H9 (cell line): ENCODE measurements around the gene TBC1D17. TPM values are rescaled to one million over a fixed set of nuclear protein-coding genes. Genes with fewer than 3 reads are reported as not detected.
A peak's percentile ranks its signal among the peaks of the same experiment; 100 is the strongest.

Source experiments
- DNase-seq: peaks from one replicate; pipeline ENCODE4 v3.0.0-alpha.2; 2017
- H2AFZ ChIP-seq: one replicate; pipeline ENCODE4 v1.6.1; 2013; ENCODE audit warnings: mild to moderate bottlenecking, low read length, control low read depth, moderate library complexity
- H2AK5ac ChIP-seq: 2 replicates; pipeline ENCODE4 v1.6.1; 2013; ENCODE audit warnings: low read length, control low read depth, mixed read lengths; ENCODE audit not compliant: insufficient read length
- H2BK120ac ChIP-seq: one replicate; pipeline ENCODE4 v1.6.1; 2013; ENCODE audit warnings: low read depth, mild to moderate bottlenecking, low read length, control low read depth, inconsistent platforms; ENCODE audit not compliant: poor library complexity, severe bottlenecking
- H2BK12ac ChIP-seq: 2 replicates; pipeline ENCODE4 v1.6.1; 2013; ENCODE audit warnings: low read length, control low read depth, mixed read lengths, low read depth; ENCODE audit not compliant: insufficient read length
- H2BK15ac ChIP-seq: 2 replicates; pipeline ENCODE4 v1.6.1; 2013; ENCODE audit warnings: low read depth, low read length, control low read depth
- H2BK20ac ChIP-seq: one replicate; pipeline ENCODE4 v1.6.1; 2013; ENCODE audit warnings: low read depth, mild to moderate bottlenecking, low read length, control low read depth, inconsistent platforms; ENCODE audit not compliant: poor library complexity, severe bottlenecking
- H2BK5ac ChIP-seq: 2 replicates; pipeline ENCODE4 v1.6.1; 2013; ENCODE audit warnings: low read length, control low read depth, mixed read lengths; ENCODE audit not compliant: insufficient read length
- H3K14ac ChIP-seq: 2 replicates; pipeline ENCODE4 v1.6.1; 2013; ENCODE audit warnings: low read length, control low read depth; ENCODE audit not compliant: insufficient read depth
- H3K18ac ChIP-seq: 2 replicates; pipeline ENCODE4 v1.6.1; 2013; ENCODE audit warnings: low read depth, mild to moderate bottlenecking, mixed read lengths, low read length, control low read depth; ENCODE audit not compliant: insufficient read length
- H3K23ac ChIP-seq: 2 replicates; pipeline ENCODE4 v1.6.1; 2013; ENCODE audit warnings: low read length, control low read depth, mixed read lengths, low read depth; ENCODE audit not compliant: insufficient read length
- H3K23me2 ChIP-seq: 2 replicates; pipeline ENCODE4 v1.6.1; 2013; ENCODE audit warnings: low read depth, mild to moderate bottlenecking, mixed read lengths, low read length, control low read depth; ENCODE audit not compliant: insufficient read length, poor library complexity, severe bottlenecking
- H3K27ac ChIP-seq: 2 replicates; pipeline ENCODE4 v1.5.1; 2013; ENCODE audit warnings: low read length, control low read depth, mixed read lengths, low read depth; ENCODE audit not compliant: insufficient read length
- H3K27me3 ChIP-seq: 2 replicates; pipeline ENCODE4 v1.6.1; 2013; ENCODE audit warnings: low read length, control low read depth, inconsistent platforms; ENCODE audit not compliant: insufficient read depth
- H3K4ac ChIP-seq: 2 replicates; pipeline ENCODE4 v1.6.1; 2013; ENCODE audit warnings: low read depth, mild to moderate bottlenecking, control low read depth, inconsistent platforms, low read length, moderate library complexity
- H3K4me1 ChIP-seq: 2 replicates; pipeline ENCODE4 v1.6.1; 2013; ENCODE audit warnings: low read length, control low read depth, inconsistent platforms; ENCODE audit not compliant: insufficient read depth
- H3K4me2 ChIP-seq: 2 replicates; pipeline ENCODE4 v1.6.1; 2013; ENCODE audit warnings: low read length, control low read depth, mixed read lengths; ENCODE audit not compliant: insufficient read length, insufficient read depth
- H3K56ac ChIP-seq: 2 replicates; pipeline ENCODE4 v1.6.1; 2013; ENCODE audit warnings: low read depth, mild to moderate bottlenecking, mixed read lengths, low read length, control low read depth; ENCODE audit not compliant: insufficient read length
- H3K79me1 ChIP-seq: 2 replicates; pipeline ENCODE4 v1.6.1; 2013; ENCODE audit warnings: low read depth, mild to moderate bottlenecking, moderate library complexity, low read length, control low read depth, inconsistent platforms; ENCODE audit not compliant: insufficient read depth, poor library complexity, severe bottlenecking
- H3K79me2 ChIP-seq: 2 replicates; pipeline ENCODE4 v1.6.1; 2013; ENCODE audit warnings: low read length, control low read depth, inconsistent platforms; ENCODE audit not compliant: insufficient read depth
- H3K9ac ChIP-seq: 2 replicates; pipeline ENCODE4 v1.6.1; 2013; ENCODE audit warnings: low read length, control low read depth, mixed read lengths; ENCODE audit not compliant: insufficient read length; ENCODE audit errors: extremely low read depth
- H3K9me3 ChIP-seq: one replicate; pipeline ENCODE4 v1.6.1; 2013; ENCODE audit warnings: low read depth, low read length, inconsistent platforms; ENCODE audit not compliant: control insufficient read depth
- H3T11ph ChIP-seq: one replicate; pipeline ENCODE4 v1.6.1; 2013; ENCODE audit warnings: mild to moderate bottlenecking, low read length, control low read depth, inconsistent platforms
- H4K20me1 ChIP-seq: one replicate; pipeline ENCODE4 v1.6.1; 2013; ENCODE audit not compliant: control insufficient read depth, insufficient read length, insufficient read depth
- H4K5ac ChIP-seq: 2 replicates; pipeline ENCODE4 v1.6.1; 2013; ENCODE audit warnings: low read depth, mild to moderate bottlenecking, mixed read lengths, low read length, control low read depth; ENCODE audit not compliant: insufficient read length
- H4K8ac ChIP-seq: replicated peaks from 2 replicates; pipeline ENCODE4 v1.6.1; 2013; ENCODE audit warnings: low read length, control low read depth, mixed read lengths, low read depth; ENCODE audit not compliant: insufficient read length
- H4K91ac ChIP-seq: 2 replicates; pipeline ENCODE4 v1.6.1; 2013; ENCODE audit warnings: low read depth, mild to moderate bottlenecking, moderate library complexity, mixed read lengths, low read length, control low read depth; ENCODE audit not compliant: insufficient read length
- H3K27ac Mint-ChIP-seq, 3 experiments: 2 replicates in 2 of 3; 3 replicates in 1 of 3; pipeline ENCODE4 v1.8.0; 2020 to 2021; ENCODE audit warnings: mixed read lengths in 3 of 3, mild to moderate bottlenecking in 1 of 3, moderate library complexity in 1 of 3
- H3K27me3 Mint-ChIP-seq: 2 replicates; pipeline ENCODE4 v1.8.0; 2021; ENCODE audit warnings: low read depth, mild to moderate bottlenecking, moderate library complexity, mixed read lengths
- H3K36me3 Mint-ChIP-seq, 3 experiments: 2 replicates in 2 of 3; 3 replicates in 1 of 3; pipeline ENCODE4 v1.8.0; 2020 to 2021; ENCODE audit warnings: low read depth in 3 of 3, mixed read lengths in 3 of 3; ENCODE audit not compliant: insufficient read depth in 1 of 3
- H3K4me1 Mint-ChIP-seq, 2 experiments: 2 replicates each; pipeline ENCODE4 v1.8.0; 2020; ENCODE audit warnings: mixed read lengths in 2 of 2
- H3K4me3 Mint-ChIP-seq, 2 experiments: 2 replicates in 1 of 2; 3 replicates in 1 of 2; pipeline ENCODE4 v1.8.0; 2020 to 2021; ENCODE audit warnings: mild to moderate bottlenecking in 2 of 2, mixed read lengths in 2 of 2, moderate library complexity in 1 of 2
- H3K9me3 Mint-ChIP-seq, 2 experiments: 2 replicates in 1 of 2; 3 replicates in 1 of 2; pipeline ENCODE4 v1.8.0; 2020; ENCODE audit warnings: mild to moderate bottlenecking in 2 of 2, mixed read lengths in 2 of 2, moderate library complexity in 1 of 2
- CTCF ChIP-seq: fragments of 200-600 bp; sonication (generic); conservative IDR thresholded peaks from 3 replicates; pipeline ENCODE4 v1.8.0; 2021; ENCODE audit warnings: antibody characterized with exemption, mild to moderate bottlenecking
- WGBS: extraction: QIAGEN DNeasy Blood & Tissue Kit; methylation state at CpG from one replicate; pipeline ENCODE4 v1.1.7; 2013; ENCODE audit warnings: missing lambda C conversion rate, low lambda C conversion rate, mixed read lengths; ENCODE audit not compliant: insufficient read length; ENCODE audit errors: extremely low coverage; 5-methylcytosine and 5-hydroxymethylcytosine counted together
- total RNA-seq: library from RNA; stranded (reverse); gene quantifications from 2 replicates; pipeline ENCODE4 v1.2.1, GENCODE V29; 2021

Gene TBC1D17
- total RNA-seq, 1 experiment from 2014 or later, result 33.6 TPM

DNA sequence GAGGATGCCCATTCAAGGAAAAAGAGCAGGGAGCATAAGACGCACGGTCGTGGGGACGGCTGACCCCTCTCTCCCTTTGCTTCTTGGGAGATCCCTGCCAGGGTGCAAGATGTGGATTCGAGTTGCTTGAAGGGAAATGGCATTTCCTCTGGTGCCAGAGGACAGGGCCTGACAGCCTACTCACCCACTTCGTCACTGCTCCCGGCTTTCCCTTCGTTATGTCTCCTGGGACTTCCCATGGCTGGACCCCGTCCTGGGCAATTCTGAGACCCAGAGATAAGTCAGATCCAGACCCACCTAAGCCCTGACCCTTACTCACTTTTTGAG, 1.2 kb downstream of the TBC1D17 start:
- Histone ChIP-seq H2BK5ac (no peak overlapping the region), H3K27ac (no peak overlapping the region)
- DNase-seq, result no peak

More for the DNA sequence above, 1.2 kb downstream of the TBC1D17 start:
- no peaks in the 10 kb centered on the region for H4K20me1 ChIP-seq
- no peak for TF ChIP-seq CTCF
- H2BK12ac ChIP-seq, result no peak overlapping the region
- H2BK120ac ChIP-seq, result no peak overlapping the region
- Mint-ChIP-seq H3K36me3 (peaks cover 42 to 50% (median 49%) of the 10 kb centered on the region in 3 experiments), H3K9me3 (no peaks in the 10 kb centered on the region), H3K27me3 (no peaks in the 10 kb centered on the region), H3K4me1 (peaks cover 18 to 28% of the 10 kb centered on the region in 2 experiments), H3K4me3 (no peak overlapping the region), H3K27ac (peak overlapping the region in 2 of 3 experiments; percentile 81 to 99; a peak in 4 of 7 replicates)
- H2BK15ac ChIP-seq, result no peak overlapping the region
- H3K18ac ChIP-seq, result no peak overlapping the region
- H3K9me3 ChIP-seq, result no peaks in the 10 kb centered on the region
- peak overlapping the region; percentile 88 for H3K9ac ChIP-seq
- no peak overlapping the region for H4K5ac ChIP-seq
- peak overlapping the region; percentile 78 for H3K4me2 ChIP-seq
- H3K23me2 ChIP-seq, result peaks cover 11% of the 10 kb centered on the region
- no peak overlapping the region for H3K56ac ChIP-seq
- no peaks in the 10 kb centered on the region for H3K27me3 ChIP-seq
- H3K23ac ChIP-seq, result no peak overlapping the region
- H4K8ac ChIP-seq, result no peak overlapping the region
- H3K4ac ChIP-seq, result no peak overlapping the region
- WGBS, result no CpG with 5 or more reads among the region's 9 CpGs
- no peak overlapping the region for H4K91ac ChIP-seq
- H2BK20ac ChIP-seq, result no peak overlapping the region
- no peaks in the 10 kb centered on the region for H3K79me1 ChIP-seq
- no peaks in the 10 kb centered on the region; the same call in 1 of the 2 replicates for H3K79me2 ChIP-seq
- no peaks in the 10 kb centered on the region for H3K4me1 ChIP-seq
- no peak overlapping the region for H3T11ph ChIP-seq
- H2AK5ac ChIP-seq, result no peak overlapping the region
- H3K14ac ChIP-seq, result no peak overlapping the region; the same call in 1 of the 2 replicates
- H2AFZ ChIP-seq, result no peak overlapping the region
